Ureter (tissue), 1 donor: ENCODE results near the gene SOD3. TPM values are rescaled to one million over a fixed set of nuclear protein-coding genes. Genes with fewer than 3 reads are reported as not detected.

Experiments
- DNase-seq: peaks from one replicate; pipeline ENCODE4 v3.0.0-alpha.2; 2020; ENCODE audit warnings: low spot score
- total RNA-seq: library from RNA; stranded (reverse); gene quantifications from one replicate; pipeline ENCODE4 v1.2.4, GENCODE V29; 2023
- donor health status: DM: yes; HTN: yes; CAD: no.

SOD3 gene
- total RNA-seq, 1 donor from 2014 or later: 46.0 TPM

DNA sequence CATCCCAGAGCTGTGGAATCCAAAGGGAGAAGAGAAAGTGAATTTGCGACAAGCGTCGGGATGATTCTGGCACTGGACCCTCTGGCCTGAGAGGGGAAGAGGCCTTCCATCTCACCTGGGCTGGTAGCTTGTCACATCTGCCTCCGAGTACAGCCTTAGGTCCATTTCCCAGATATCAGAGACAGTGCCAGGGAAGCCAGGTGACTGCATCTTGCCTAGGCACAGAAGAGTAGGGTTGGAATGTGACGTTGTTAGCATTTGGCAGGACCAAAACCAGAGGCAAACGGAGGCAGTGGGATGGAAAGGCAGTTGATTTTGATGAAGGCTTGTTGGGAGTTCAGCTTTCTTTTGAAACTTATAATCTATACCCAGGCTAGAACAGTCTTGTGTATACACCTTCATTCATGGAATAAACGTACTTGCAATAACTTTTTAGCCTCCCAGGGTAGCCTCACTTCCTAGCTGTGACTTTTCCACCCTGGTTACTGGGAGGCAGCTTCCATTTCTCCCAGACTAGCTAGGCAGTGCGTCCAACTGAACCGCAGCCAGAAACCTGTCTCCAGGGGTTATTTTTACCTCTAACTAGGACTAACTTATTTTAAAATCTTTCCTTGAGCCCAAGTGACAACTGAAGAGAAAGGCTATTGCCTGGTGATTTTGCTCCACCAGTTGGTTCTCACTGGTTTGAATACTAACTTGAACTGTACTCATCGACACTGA is 5.9 kb downstream of the SOD3 start:
- no peak for DNase-seq

DNA sequence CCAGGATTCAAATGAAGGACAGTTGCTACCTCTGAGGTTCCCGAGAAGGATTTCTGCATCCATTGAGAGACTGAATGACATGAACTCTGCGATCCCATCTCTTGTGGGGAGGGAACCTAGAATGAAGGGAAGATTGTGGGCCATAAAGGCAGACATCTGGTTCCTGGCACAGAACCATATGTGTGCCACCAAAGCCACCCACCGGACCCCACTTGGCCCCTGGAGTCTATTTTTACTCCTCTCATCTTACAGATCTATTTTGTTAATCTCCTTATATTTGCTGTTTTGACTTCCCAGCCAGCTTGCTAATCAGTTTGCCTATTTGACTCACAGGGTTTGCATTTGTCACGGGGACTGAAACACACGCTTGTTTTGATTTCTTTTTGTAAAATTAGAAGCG is 7.3 kb downstream of the SOD3 start:
- DNase-seq: no peak

- DNase-seq: no peak
These were observed 9.7 kb downstream of the SOD3 start for GRCh38 chr4:24805067-24805466.

DNA sequence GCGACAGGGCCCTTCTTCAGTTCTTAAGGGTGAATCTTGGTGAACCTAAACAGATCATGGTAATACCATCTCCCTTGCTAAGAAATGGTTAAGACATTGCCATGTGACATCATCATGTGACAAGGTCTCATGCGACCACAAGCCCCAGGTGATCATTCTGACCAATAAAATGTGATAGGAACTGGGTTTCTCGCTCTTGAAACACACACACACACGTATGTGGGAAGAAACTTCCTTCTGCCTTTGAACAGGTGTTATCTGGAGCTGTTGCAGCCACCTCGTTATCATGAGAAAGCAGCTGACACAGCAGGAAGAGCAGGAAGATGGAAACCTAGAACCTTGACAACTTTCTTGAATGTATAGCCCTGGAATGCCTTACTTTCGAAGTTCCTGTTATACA is 10.2 kb downstream of the SOD3 start:
- DNase-seq: no peak

- no peak for DNase-seq
These were observed 11.0 kb downstream of the SOD3 start for GRCh38 chr4:24806206-24806990.

- DNase-seq: no peak
These were observed 12.2 kb downstream of the SOD3 start for GRCh38 chr4:24807611-24808010.

DNA sequence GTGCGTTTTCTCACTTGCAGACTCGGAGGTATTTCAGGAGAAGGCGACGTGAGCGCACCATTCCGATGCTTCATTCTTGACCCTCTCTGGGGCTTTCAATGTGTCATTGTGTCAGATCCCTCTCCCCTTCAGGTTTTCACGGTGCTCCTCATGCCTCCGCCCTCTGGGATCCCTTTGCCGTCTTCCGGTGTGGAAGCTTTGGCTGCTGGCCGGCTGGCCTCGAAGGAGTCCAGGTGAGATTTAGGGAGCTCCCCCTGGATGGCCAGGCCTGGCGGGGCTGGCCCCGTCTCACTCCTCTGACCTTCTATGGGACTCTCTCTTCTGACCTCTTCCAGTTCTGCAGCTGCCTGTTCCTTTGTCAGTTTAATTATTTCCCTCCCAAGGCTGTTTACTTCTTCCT is 12.9 kb downstream of the SOD3 start:
- no peak for DNase-seq

- DNase-seq: no peak
These were observed 13.6 kb downstream of the SOD3 start for GRCh38 chr4:24808955-24809354.

DNA sequence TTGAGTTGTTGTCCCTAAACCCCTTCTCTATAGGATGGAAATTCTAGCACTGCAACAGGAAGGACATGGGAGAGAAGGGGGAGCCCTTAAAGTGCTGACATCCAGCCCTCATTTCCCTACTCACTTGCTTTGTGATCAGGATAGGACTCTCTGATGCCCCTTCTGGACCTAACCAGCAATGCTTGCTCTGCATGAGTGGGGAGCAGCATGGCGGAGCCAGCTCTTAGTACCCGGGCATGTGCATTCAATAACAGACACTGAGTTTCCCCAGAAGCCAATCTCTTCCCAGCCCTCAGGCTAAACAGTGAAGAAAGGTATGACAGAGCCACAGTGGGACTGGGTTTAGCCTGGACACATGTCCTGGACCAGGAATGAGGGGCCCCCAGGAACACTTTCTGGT is 14.0 kb downstream of the SOD3 start:
- DNase-seq: no peak

DNA sequence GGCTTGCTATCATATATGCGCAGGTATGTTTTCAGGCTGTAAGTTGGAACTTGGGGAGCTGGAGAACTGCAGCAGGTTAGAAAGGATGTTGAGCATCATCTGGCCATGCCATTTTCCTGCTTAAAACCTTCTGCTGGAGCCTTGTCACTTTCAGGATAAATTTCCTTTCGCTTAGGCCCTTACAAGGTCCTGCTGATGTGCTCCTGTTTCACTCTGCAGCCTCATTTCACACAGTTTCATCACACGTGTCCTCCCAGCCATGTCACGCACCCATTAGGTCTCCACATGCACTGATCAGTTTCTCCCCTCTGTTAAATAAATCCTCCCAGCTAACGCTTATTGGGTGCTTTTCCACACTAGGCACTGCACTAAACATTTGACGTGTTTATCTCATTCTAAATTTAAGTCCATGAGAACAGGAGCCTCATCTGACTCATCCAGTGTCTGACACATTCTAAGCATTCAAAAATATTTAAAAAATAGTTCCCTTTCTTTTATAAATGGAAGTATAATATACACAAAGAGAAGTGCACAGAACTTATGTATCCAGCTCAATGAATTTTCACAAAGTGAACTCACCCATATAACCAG is 14.5 kb downstream of the SOD3 start:
- DNase-seq: no peak

DNA sequence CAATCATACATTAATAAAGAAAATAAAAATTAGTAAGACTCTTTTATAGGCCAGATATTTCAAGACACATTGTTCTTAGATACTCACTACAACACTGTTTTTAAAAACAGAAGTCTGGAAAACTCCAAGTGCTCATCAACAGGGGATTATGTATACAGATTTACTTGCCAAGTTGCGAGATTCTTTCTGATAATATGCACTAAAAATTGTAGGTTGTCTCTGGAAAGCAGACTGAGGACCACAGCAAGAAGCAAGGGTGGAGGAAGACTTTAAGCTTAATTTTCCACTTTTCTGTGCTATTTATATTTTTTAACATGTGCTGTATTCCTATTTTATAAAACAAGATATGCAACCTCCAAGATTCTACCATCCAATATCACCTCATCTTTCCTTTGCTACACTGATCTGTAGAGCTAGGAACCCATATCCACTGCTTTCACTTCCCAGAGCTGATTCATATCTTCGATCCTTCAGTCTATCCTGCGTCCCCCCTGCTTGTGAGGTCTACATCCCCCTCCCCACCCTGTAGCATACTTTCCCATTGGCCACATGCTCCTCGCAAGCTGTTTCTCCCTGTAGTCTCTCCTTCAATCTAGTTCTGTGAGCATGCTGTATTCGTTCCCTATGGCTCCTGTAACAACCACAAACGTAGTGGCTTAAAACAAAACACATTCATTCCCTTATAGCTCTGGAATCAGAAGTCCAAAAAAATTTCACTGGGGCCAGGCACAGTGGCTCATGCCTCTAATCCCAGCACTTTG is 15.7 kb downstream of the SOD3 start:
- no peak for DNase-seq

- no peak for DNase-seq
These were observed 18.4 kb downstream of the SOD3 start for GRCh38 chr4:24813732-24814131.

DNA sequence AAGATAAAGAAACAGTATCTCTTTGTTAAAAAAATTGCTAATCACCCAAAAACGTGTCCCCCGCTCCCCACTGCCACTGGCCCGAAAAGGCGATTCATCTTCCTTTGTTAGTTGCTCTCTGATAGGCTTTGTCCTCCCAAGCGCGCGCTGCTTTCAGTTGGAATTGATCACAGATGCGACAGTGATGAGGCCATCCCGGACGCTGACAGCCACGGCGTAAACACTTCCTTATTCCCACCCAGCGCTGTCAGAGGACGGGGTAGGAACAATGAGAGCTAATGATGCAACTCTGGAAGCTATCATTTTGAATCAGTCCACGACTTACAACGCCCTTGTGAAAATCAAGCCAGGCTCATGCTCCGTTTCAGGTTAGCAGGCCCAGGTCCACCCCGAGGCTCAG is 21.4 kb downstream of the SOD3 start:
- DNase-seq: no peak

- DNase-seq: no peak
These were observed 25.2 kb downstream of the SOD3 start for GRCh38 chr4:24820541-24820940.

DNA sequence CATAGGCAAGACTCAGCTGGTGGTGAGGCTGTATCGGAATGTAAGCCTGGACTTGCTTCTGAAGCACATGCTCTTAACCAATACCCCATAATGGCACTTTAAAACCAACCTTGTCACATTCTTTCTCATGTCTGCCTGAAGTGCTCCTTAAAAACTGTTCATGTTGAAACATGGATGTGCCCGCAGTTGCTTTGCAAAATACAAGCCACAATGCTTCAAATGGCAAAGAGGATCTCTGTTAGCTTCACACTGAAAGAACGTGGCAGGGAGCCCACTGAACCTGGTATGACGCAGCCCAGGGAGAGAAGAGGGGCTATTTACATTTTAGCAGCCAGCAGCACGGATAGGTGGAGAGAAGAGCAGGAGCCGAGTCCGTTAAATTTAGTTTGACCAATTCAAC is 29.3 kb downstream of the SOD3 start:
- no peak for DNase-seq

- no peak for DNase-seq
These were observed 36.3 kb downstream of the SOD3 start for GRCh38 chr4:24831637-24832036.

- no peak for DNase-seq
These were observed 40.3 kb downstream of the SOD3 start for GRCh38 chr4:24835696-24836095.

DNA sequence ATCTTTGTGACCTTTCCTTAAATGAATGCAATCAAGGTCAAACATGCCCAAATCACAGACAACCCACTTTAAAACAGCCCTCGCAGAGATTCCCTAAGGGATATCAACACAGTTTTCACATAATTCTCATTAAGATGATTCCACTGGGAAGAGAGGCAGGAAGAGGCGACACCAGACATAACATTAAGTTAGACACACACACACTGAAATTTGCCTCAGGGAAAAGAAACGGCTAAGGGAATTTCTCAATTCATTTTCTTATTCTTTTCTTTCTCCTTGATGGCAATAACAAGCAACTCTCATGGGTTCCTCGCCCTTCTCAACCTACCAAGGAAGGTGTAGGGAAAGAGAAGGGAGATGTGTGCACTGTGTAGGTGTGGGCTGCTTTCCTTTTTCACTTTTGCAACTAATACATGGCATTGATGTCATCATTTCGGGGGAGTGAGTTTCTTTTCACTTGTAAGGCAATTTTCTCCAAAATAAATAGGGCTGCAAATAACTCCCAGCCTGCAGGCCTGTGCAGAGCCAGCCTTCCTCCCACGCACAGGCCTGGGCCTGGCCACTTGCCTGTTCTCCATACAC is 41.4 kb downstream of the SOD3 start:
- DNase-seq: no peak

GRCh38 chr4:24837336-24837735 is 42.0 kb downstream of the SOD3 start:
- DNase-seq: no peak

DNA sequence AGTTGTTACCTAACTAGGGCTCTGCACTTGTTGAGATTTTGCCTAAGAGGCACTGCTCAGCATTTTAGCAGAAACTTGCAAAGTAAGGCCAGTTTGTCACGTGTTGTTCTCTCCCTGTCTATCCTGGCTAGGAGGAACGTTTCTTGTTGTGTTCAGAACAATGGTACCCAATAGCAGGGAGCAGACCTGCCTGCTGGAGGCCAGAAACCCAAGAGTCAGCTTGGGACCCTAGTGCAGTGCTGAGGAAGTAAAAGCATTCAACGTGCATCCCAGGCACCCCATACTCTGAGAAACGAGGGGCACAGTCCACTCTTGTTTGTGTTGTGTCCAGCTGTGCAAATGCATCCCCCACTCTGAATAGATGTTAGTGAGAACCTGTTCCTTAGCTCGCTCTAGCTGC is 42.4 kb downstream of the SOD3 start:
- no peak for DNase-seq

DNA sequence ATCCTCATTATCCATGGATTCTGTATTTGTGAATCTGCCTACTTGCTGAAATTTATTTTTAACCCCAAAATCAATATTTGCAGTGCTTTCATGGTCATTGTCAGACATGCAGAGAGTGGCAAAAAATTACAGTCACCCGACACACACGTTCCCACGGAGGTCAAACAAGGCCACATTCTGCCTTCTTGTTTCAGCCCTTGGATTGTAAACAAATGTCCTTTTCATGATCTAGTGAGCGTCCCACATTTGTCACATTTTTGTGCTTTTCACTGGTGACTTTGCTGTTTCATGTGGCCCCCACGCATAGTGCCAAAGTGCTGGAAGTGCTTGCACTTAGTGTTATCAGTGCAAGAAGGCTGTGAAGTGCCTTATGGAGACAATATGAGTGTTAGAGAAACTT is 45.0 kb downstream of the SOD3 start:
- no peak for DNase-seq
